ENCODE results near the gene AHI1.

Gene AHI1

DNA sequence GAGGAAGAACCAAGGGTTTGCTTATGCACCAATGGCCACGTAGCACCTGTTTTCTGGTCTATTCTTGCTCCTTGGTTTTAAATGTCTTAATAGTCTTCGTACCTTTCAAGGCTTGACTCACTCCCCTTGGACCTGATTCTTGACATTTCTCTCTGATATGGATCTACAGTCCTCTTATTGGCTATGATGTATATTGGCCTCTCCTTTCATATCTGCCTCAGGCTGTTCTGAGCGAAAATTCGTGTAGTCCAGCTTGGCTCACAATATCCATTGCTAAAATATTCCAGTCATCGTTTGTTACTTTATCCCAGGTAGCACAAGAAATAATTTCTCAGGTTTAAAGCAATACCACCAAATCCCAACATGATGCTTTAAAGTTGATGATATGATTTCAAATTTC, 256.8 kb downstream of the AHI1 start:
- no peaks in the 10 kb centered on the region for H3K4me1 ChIP-seq (ENCODE audit: control insufficient read depth, insufficient read depth, low read length)
- H3K27ac ChIP-seq (ENCODE audit: extremely low read depth, low read depth, low read length) = no peak overlapping the region
- ChIA-PET CTCF (no interaction called here), POLR2A (no interaction called here)
- TF ChIP-seq, protein P1, sequence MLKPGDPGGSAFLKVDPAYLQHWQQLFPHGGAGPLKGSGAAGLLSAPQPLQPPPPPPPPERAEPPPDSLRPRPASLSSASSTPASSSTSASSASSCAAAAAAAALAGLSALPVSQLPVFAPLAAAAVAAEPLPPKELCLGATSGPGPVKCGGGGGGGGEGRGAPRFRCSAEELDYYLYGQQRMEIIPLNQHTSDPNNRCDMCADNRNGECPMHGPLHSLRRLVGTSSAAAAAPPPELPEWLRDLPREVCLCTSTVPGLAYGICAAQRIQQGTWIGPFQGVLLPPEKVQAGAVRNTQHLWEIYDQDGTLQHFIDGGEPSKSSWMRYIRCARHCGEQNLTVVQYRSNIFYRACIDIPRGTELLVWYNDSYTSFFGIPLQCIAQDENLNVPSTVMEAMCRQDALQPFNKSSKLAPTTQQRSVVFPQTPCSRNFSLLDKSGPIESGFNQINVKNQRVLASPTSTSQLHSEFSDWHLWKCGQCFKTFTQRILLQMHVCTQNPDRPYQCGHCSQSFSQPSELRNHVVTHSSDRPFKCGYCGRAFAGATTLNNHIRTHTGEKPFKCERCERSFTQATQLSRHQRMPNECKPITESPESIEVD (tag by site-specific recombination; IDR thresholded peaks at IDR 0.05) = no peak
- TF ChIP-seq ZNF777 (tag by site-specific recombination; IDR thresholded peaks at IDR 0.05; ENCODE audit: borderline replicate concordance) (no peak), ZBTB20 (tag by site-specific recombination; IDR thresholded peaks at IDR 0.05) (no peak)
- H3K36me3 ChIP-seq (ENCODE audit: control insufficient read depth in 2 of 2, insufficient read depth in 1 of 2, low read length in 2 of 2) = no peaks in the 10 kb centered on the region
- no peaks in the 10 kb centered on the region for H3K9me3 ChIP-seq (ENCODE audit: control insufficient read depth, insufficient read depth, low read depth, low read length)
- no peak overlapping the region for H3K4me3 ChIP-seq (ENCODE audit: low read depth, low read length)

DNA sequence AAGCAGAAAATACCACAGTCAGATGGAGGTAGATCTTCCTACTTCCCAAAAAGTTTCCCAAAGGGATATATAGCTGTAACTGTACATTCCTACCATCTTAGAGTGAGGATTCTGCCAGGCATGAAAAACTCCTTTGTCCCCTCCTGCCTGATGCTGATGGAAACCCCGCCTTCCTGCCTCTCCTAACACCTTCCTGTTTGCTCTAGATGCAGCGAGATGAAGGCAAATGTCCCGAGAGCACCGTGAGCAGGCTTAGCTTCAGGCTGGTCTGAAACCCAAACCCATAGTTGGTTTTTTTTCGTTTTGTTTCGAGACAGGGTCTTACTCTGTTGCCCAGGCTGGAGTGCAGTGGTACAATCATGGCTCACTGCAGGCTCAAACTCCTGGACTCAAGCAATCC, 260.8 kb downstream of the AHI1 start:
- POLR2A ChIA-PET = no interaction called here
- CTCF ChIA-PET = interaction anchor here (1.1 kb wide), 1 partner anchor 30 kb away, joined by 5 read pairs; no protein-coding TSS in a partner anchor
- no peaks in the 10 kb centered on the region for H3K36me3 ChIP-seq (ENCODE audit: control insufficient read depth in 2 of 2, insufficient read depth in 1 of 2, low read length in 2 of 2)

DNA sequence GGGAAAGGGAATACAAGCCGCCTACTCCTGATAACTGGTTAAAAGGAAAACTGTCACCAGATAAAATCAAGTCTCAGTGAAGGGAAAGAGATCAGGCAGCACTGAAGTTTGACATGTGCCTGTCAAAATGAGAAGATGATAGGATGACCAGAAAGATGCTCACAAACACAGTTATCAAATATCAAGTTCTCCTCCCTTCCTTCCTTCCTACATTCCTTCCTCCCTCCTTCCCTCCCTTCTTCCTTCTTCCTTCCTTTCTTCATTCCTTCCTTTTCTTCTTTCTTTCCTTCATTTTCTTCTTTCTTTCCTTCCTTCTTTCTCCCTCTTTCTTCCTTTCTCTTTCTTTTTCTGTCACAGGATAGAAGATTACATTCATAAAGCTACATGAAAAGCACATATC, 261.2 kb downstream of the AHI1 start:
- ChIA-PET POLR2A (no interaction called here), CTCF (interaction anchor here (0.6 to 1.1 kb wide), 3 partner anchors 30 to 890 kb away, joined by 3 to 5 read pairs (median 3); no protein-coding TSS in a partner anchor)
- Histone ChIP-seq H3K27ac (ENCODE audit: extremely low read depth, low read depth, low read length) (no peak overlapping the region), H3K36me3 (ENCODE audit: control insufficient read depth in 2 of 2, insufficient read depth in 1 of 2, low read length in 2 of 2) (no peaks in the 10 kb centered on the region), H3K4me1 (ENCODE audit: control insufficient read depth, insufficient read depth, low read length) (no peaks in the 10 kb centered on the region), H3K9me3 (ENCODE audit: control insufficient read depth, insufficient read depth, low read depth, low read length) (no peaks in the 10 kb centered on the region), H3K4me3 (ENCODE audit: low read depth, low read length) (no peak overlapping the region)
- no peak for TF ChIP-seq ZNF174 (tag by site-specific recombination; IDR thresholded peaks at IDR 0.05)
- TF ChIP-seq KLF9 (tag by site-specific recombination; IDR thresholded peaks at IDR 0.05; ENCODE audit: low read depth) = no peak
- peak; percentile 87 for TF ChIP-seq ZNF366 (tag by site-specific recombination; conservative IDR thresholded peaks at IDR 0.05)
- TF ChIP-seq, protein P2, sequence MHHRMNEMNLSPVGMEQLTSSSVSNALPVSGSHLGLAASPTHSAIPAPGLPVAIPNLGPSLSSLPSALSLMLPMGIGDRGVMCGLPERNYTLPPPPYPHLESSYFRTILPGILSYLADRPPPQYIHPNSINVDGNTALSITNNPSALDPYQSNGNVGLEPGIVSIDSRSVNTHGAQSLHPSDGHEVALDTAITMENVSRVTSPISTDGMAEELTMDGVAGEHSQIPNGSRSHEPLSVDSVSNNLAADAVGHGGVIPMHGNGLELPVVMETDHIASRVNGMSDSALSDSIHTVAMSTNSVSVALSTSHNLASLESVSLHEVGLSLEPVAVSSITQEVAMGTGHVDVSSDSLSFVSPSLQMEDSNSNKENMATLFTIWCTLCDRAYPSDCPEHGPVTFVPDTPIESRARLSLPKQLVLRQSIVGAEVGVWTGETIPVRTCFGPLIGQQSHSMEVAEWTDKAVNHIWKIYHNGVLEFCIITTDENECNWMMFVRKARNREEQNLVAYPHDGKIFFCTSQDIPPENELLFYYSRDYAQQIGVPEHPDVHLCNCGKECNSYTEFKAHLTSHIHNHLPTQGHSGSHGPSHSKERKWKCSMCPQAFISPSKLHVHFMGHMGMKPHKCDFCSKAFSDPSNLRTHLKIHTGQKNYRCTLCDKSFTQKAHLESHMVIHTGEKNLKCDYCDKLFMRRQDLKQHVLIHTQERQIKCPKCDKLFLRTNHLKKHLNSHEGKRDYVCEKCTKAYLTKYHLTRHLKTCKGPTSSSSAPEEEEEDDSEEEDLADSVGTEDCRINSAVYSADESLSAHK (tag by site-specific recombination; IDR thresholded peaks at IDR 0.05) = no peak
- TF ChIP-seq, protein P3, sequence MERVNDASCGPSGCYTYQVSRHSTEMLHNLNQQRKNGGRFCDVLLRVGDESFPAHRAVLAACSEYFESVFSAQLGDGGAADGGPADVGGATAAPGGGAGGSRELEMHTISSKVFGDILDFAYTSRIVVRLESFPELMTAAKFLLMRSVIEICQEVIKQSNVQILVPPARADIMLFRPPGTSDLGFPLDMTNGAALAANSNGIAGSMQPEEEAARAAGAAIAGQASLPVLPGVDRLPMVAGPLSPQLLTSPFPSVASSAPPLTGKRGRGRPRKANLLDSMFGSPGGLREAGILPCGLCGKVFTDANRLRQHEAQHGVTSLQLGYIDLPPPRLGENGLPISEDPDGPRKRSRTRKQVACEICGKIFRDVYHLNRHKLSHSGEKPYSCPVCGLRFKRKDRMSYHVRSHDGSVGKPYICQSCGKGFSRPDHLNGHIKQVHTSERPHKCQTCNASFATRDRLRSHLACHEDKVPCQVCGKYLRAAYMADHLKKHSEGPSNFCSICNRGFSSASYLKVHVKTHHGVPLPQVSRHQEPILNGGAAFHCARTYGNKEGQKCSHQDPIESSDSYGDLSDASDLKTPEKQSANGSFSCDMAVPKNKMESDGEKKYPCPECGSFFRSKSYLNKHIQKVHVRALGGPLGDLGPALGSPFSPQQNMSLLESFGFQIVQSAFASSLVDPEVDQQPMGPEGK (tag by site-specific recombination; IDR thresholded peaks at IDR 0.05) = no peak

More for the DNA sequence above, 260.8 kb downstream of the AHI1 start:
- no peaks in the 10 kb centered on the region for H3K9me3 ChIP-seq (ENCODE audit: control insufficient read depth, insufficient read depth, low read depth, low read length)
- TF ChIP-seq, protein P4, sequence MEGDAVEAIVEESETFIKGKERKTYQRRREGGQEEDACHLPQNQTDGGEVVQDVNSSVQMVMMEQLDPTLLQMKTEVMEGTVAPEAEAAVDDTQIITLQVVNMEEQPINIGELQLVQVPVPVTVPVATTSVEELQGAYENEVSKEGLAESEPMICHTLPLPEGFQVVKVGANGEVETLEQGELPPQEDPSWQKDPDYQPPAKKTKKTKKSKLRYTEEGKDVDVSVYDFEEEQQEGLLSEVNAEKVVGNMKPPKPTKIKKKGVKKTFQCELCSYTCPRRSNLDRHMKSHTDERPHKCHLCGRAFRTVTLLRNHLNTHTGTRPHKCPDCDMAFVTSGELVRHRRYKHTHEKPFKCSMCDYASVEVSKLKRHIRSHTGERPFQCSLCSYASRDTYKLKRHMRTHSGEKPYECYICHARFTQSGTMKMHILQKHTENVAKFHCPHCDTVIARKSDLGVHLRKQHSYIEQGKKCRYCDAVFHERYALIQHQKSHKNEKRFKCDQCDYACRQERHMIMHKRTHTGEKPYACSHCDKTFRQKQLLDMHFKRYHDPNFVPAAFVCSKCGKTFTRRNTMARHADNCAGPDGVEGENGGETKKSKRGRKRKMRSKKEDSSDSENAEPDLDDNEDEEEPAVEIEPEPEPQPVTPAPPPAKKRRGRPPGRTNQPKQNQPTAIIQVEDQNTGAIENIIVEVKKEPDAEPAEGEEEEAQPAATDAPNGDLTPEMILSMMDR (tag by site-specific recombination; IDR thresholded peaks at IDR 0.05) = no peak
- TF ChIP-seq ZNF416 (tag by site-specific recombination; IDR thresholded peaks at IDR 0.05) (no peak), ZNF19 (tag by site-specific recombination; IDR thresholded peaks at IDR 0.05; ENCODE audit: low read depth) (no peak), ZNF792 (tag by site-specific recombination; IDR thresholded peaks at IDR 0.05) (no peak), ZNF248 (tag by site-specific recombination; IDR thresholded peaks at IDR 0.05) (no peak)
- TF ChIP-seq, protein P5, sequence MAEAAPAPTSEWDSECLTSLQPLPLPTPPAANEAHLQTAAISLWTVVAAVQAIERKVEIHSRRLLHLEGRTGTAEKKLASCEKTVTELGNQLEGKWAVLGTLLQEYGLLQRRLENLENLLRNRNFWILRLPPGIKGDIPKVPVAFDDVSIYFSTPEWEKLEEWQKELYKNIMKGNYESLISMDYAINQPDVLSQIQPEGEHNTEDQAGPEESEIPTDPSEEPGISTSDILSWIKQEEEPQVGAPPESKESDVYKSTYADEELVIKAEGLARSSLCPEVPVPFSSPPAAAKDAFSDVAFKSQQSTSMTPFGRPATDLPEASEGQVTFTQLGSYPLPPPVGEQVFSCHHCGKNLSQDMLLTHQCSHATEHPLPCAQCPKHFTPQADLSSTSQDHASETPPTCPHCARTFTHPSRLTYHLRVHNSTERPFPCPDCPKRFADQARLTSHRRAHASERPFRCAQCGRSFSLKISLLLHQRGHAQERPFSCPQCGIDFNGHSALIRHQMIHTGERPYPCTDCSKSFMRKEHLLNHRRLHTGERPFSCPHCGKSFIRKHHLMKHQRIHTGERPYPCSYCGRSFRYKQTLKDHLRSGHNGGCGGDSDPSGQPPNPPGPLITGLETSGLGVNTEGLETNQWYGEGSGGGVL (tag by site-specific recombination; IDR thresholded peaks at IDR 0.05) = no peak
- H3K4me1 ChIP-seq (ENCODE audit: control insufficient read depth, insufficient read depth, low read length) = no peaks in the 10 kb centered on the region
- H3K4me3 ChIP-seq (ENCODE audit: low read depth, low read length) = no peak overlapping the region
- no peak overlapping the region for H3K27ac ChIP-seq (ENCODE audit: extremely low read depth, low read depth, low read length)

All from HEK293 (cell line).